GM19023 (cell line): ENCODE results near the gene ARR3.
A peak's percentile ranks its signal among the peaks of the same experiment; 100 is the strongest.
"Not testable (repeated sequence)": the region's sequence is repeated elsewhere in the genome, so short reads cannot be mapped to it uniquely, and the experiment has no call there.

Experiments
- ATAC-seq: cut with Tn5 transposase; IDR thresholded peaks from one replicate; pipeline ENCODE4 v1.9.1; 2021; ENCODE audit warnings: mild to moderate bottlenecking, moderate library complexity; ENCODE audit not compliant: unreplicated experiment

ARR3 gene

GRCh38 chrX:70279081-70279480 is 10.9 kb downstream of the ARR3 start:
- no peak for ATAC-seq

- no peak for ATAC-seq
These were observed 12.4 kb downstream of the ARR3 start for GRCh38 chrX:70280573-70280972.

- no peak for ATAC-seq
These were observed 13.8 kb downstream of the ARR3 start, which contains the start of gene RAB41 for GRCh38 chrX:70281951-70282350. Gene RAB41, plus strand, starts transcription at chrX:70282172. Its CDS starts 46 bp downstream, at chrX:70282218.

GRCh38 chrX:70289168-70289792 is 21.1 kb downstream of the ARR3 start:
- peak; percentile 27 for ATAC-seq

GRCh38 chrX:70289793-70290770 is 21.9 kb downstream of the ARR3 start, which contains the start of the genes KIF4A and PDZD11:
Gene KIF4A, plus strand, starts transcription at chrX:70290104. Its CDS starts 355 bp downstream, at chrX:70290459.
Gene PDZD11, minus strand, starts transcription at chrX:70289927. Its CDS starts 586 bp downstream, at chrX:70289341.
- ATAC-seq, result peak; percentile 97

- ATAC-seq, result no peak
These were observed 24.7 kb downstream of the ARR3 start for GRCh38 chrX:70292788-70293187.

GRCh38 chrX:70293621-70294020 is 25.5 kb downstream of the ARR3 start:
- no peak for ATAC-seq

GRCh38 chrX:70301716-70302115 is 33.6 kb downstream of the ARR3 start:
- ATAC-seq, result no peak

GRCh38 chrX:70313503-70313902 is 45.4 kb downstream of the ARR3 start:
- no peak for ATAC-seq

- no peak for ATAC-seq
These were observed 54.6 kb downstream of the ARR3 start for GRCh38 chrX:70322784-70323183.

- ATAC-seq, result not testable (repeated sequence)
These were observed 55.5 kb downstream of the ARR3 start for GRCh38 chrX:70323628-70324027.

- no peak for ATAC-seq
These were observed 56.2 kb downstream of the ARR3 start for GRCh38 chrX:70324326-70324725.

GRCh38 chrX:70331161-70331560 is 63.0 kb downstream of the ARR3 start:
- no peak for ATAC-seq
